Activated CD4-positive, alpha-beta T cell treated with anti-CD3 and anti-CD28 coated beads, Interleukin-2, amount 50 U/mL, for 4 hours (primary cell): ENCODE measurements around the gene MTAP.

Experiments used
- DNase-seq, 2 experiments: peaks; one replicate each; pipeline ENCODE4 v3.0.0-alpha.2; 2020

MTAP gene

DNA sequence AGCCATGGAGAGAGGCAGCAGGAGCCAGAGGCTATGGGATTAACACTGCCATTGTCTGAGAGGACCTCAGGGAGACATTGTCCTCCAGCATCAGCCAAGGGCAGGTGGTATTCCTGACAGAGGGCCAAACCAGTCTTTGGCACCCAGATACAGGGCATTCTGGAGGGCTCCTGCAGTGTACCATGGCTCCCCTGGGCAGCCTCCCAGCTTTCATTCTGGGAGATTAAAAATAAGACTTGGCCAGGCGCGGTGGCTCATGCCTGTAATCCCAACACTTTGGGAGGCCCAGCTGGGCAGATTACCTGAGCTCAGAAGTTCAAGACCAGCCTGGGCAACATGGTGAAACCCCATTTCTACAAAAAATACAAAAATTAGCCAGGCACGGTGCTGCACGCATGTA lies 4.2 kb downstream of the MTAP start:
- DNase-seq = no peak

DNA sequence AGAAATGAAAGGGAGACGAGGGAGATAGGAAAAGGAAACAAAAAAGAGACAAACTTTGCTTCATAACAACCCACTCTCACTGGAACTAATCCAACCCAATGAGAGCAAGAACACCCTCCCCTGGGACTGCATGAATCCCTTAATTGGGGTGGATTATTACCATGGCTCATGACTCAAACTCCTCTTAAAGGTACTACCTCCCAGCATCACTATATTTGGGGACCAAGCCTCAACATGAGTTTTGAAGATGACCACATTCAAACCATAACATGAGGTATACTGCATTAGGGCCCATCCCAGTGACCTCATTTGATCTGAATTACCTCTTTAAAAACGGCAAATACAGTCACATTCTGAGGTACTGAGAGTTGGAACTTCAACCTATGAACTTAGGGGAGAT lies 8.0 kb downstream of the MTAP start:
- no peak for DNase-seq

DNA sequence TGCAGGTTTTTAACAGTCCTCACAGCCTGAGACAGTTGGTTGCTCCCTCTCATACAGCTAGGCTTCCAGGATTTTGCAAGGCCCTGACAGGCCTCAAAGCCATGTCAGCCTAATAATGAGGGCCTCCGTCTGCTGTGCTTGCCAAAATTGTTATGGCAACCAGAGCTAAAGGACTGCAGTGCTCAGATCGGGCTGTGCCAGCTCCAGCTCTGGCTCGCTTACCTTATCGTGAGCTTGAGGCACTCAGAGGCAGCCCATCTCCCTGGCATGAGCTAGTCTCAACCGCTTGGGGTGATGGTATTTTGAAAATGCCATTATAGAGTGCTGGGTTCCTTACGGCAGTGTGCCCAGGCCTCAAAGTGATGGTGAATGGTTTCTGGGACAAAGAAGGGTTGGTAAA lies 8.4 kb downstream of the MTAP start:
- no peak for DNase-seq

DNA sequence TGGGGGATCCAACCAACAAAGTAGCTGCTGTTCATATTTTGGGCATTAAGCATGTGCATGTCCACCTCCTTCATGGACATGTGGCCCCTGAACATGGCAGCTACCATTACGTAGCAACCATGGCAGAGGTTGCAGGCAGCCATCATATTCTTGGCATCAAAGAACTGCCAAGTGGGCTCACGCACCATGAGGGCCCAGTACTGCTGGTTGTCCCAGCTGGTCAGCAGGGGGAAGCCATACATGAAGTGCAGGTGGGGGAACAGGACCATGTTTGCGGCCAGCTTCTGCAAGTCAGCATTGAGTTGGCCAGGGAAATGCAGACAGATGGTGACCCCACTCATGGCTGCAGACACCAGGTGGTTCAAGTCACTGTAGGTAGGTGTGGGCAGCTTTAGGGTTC lies 9.5 kb downstream of the MTAP start:
- DNase-seq = no peak

DNA sequence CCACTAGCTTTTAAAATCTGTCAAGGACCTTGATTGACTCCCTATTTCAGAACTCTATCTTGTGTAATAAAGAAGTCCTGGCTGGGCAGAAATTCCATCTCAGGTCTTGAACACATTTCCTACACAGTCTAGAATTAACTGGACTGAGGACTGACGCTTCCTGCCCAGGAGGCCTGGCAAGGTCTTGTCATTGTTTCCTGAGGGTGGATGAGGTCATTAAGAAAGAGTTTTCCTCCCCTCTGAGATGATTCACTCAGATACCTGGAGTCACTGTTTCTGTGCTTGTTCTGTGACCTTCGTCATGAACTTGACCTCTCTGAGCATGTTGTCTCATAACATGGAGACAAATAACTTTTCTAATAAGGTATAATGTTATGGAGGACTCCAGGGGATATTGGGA lies 10.0 kb downstream of the MTAP start:
- DNase-seq = no peak

DNA sequence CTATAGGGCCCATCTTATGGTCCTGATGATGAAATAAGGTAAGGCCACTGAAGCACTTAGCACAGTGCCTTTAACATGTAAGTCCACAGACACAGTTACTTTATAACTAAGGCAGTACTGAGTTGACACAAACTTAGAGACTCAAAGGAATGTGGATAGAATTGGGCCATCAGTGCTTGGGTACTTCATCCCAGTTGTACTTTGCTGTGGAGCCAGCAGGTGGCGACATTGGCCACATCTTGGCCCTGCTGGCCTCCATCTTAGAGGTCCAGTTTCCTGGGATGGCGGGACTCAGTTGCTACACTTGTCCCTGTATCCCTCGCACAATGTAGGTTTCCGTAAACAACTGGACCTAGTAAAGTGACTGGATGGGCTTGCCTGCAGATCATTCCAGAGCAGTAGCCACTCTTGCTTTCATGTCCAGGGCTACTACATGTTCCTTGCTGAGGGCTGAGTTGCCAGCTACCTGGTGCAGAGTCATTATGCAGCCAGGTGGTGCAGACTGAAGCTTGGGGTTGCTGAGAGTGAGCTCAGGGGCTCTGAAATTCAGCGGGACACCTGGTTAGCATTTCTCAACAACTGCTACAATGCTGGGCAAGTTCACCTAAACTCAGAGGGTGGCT lies 10.6 kb downstream of the MTAP start:
- peak; percentile 58 to 59 for DNase-seq

DNA sequence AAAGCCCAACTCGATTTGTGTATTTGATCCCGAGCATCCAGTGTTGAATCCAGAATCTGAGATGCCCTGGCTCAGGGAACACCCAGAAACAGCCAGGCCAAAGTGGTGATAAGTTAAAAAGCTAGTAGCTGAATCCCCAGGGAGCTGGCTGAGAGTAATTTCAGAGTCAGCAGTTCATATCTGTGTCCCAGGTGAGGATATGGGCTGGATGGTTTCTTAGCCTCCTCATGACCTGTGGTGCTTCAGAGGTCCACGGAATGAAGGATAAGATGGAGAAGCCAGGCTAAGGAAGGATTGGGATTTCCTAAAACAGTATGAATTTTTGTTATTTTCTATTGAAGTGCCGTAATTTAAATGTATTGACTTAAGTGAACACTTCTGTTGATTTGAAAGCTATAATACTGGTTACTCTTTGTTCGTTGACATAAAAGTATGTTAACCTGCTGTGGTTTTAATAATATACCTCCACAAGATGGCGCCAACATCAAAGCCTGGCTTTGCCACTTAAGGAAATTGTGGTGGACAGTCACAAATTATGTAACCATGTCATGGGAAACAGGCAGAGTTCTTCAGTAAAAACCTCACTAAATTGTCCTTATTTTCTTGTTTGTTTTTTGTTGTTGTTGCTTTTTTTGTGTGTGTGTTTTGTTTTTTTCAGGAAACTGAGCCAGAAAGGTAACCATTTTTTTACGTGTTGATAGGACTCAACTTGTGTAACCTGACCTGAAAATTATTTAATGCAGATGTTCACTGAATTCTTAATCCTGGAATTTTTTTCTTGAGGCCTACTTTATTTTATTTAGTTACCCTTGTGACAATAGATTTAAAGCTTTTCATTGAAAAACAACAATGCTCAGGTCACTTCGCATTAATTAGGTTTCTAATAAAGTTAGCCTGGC lies 11.4 kb downstream of the MTAP start:
- peak; percentile 50 for DNase-seq

DNA sequence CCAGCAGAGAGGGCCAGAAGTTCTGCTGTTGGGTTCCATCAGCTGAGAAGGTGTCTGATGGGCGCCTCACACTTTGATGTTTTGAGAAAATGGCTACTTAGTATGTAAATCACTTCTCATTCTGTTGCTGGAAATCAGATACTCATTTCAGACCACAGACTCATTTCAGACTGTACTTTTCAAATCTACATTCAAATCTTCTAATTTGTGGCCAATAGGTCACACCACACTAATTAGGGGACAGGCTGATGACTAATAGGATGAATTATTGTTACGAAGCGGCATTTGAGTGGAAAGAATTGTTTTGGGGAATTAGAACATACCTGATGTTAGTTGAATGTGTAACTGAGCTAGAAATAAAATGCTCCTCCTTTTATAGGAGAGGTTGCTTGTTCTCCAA lies 13.2 kb downstream of the MTAP start:
- DNase-seq = no peak

DNA sequence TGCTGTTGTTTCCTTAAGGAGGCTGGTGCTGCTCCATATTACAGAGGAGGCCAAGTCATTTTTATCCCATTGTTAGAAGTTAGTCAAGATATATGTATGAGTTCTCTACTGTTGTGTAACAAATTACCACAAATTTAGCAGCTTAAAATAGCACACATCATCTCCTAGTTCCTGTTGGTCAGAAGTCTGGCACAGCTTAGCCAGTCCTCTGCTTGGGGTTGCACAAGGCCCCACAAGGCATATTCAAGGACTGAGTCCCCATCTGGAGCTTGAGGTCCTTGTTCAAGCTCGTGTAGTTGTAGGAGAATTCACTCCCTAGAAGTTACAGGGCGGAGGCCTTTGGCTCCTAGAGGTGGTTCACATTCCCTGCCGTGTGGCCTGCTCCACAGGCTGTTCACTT lies 14.7 kb downstream of the MTAP start:
- DNase-seq = no peak

DNA sequence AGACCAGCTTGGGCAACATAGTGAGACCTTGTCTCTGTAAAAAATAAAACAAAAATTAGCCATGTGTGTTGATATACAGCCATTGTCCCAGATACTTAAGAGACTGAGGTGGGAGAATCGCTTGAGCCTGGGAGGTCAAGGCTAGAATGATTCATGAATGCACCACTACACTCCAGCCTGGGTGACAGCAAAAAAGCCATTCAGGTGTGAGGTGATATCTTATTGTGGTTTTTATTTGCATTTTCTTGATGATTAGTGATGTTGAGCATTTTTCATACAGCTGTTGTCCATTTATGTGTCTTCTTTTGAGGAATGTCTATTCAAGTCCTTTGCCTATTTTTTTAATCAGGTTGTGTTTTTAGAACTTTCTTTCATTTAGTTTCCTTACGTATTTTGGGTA lies 23.2 kb downstream of the MTAP start:
- no peak for DNase-seq

DNA sequence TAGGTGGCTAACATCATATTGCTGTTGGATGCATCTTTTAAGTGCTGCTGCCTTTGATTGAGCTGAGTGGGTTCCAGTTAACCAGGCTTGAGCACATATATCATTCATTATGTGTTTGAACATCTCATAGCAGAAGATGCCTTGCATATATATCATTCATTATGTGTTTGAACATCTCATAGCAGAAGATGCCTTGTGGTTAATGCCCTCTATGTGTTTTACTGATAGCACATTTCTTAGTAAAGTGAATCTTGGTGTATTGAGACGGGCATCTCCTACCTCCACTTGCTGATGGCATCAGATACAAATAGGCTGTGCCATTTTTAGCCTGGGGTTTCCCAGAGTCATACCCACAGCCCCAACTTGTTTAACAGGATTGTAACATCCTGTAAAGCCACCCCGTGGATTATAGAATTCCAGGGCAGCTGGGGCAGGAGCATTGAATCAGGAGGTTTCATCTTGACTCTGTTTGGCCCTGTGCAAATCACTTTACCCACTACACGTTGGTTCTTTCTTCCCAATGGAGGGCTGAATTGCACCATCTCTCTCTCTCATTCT lies 26.5 kb downstream of the MTAP start:
- DNase-seq = no peak

DNA sequence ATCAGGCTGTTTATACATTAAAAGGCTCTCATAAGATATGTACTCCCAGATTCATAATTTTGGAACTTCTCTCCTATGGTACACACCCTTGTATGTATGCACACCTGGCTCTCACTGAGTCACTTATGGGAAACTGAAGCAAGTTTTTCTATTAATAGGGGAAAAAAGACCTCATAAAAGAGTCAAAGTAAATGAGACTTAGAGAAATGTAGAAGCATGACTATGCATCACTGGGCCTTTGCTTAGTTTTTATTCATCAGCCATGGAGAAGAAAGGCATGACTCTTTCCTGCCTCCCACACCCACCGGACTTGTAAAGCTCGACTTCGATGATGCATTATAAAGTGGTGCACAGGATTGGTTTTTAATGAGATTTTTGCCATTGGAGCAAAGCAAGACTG lies 28.2 kb downstream of the MTAP start:
- no peak for DNase-seq

DNA sequence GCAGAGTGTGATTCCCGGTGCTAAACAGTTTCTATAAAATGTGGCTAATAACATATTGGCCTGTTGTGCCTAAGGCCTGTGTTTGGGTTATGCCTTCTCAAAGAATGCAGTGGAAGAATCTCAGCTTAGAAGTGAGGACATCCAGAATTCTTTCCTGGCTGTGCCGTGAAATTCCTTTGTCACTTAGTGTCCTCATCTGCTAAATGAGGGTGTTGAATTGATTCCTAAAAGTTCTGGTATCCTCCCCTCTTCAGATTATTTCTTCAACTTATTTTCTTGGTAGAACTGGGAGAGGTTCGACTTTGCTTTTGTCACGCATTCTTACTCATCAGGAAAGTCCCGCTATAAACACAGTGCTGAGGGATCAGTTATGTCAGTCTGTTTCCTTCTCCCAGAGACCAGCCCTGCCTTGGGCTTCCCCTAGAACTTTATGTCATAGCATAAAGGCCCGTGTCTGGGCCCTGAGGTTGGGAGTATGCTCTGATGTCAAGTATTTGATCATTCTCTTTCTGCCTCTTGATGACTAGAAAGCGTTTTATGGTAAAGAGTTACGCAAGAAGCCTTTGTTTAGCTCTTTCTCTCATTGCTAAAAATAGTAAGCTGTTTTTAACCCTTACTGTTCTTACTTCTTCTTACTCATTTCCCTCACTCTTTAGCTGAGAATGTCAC lies 29.5 kb downstream of the MTAP start:
- DNase-seq = peak in 1 of 2 experiments; percentile 12

DNA sequence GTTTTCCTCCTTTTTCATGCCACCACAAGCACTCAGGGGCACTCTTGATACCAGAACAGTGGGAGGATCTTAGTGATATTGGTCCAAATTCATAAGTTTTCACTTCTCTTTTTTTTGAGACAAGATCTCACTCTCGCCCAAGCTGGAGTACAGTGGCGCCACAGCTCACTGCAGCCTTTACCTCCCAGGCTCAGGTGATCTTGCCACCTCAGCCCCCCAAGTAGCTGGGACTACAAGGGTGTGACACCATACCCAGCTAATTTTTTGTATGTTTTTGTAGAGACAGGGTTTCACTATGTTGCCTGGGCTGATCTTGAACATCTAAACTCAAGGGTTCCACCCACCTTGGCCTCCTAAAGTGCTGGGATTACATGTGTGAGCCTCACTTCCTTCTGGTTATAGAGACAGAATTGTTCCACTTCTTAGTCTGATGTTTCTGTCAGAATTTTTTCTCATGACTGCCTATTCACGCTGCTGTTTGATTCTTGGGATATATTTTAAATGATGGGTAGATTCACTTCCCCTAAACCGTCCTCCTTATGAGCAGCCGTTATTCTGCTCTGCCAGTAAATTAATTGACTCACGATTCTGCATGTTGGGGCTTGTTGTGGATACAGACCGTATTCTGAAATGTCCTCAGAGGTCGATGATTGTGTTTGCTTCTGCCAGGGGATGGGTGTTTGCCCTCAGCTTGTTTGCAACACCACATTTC lies 30.8 kb downstream of the MTAP start:
- DNase-seq = no peak

DNA sequence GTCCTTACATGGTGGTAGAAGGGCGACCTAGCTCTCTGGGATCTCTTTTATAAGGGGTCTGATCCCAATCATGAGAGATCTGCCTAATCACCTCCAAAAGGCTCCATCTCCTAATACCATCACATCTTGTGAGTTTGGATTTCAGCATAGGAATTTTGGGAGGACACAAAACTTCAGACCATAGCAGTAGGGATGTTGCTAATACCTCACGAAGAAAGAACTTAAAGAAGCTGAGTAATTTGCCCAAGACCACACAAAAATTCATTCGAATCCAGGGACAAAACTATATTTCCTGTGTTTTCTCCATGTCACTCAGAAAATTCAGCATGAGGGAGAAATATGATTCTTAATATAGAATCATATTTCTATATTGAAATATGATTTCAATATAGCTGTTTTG lies 32.7 kb downstream of the MTAP start:
- DNase-seq = no peak

DNA sequence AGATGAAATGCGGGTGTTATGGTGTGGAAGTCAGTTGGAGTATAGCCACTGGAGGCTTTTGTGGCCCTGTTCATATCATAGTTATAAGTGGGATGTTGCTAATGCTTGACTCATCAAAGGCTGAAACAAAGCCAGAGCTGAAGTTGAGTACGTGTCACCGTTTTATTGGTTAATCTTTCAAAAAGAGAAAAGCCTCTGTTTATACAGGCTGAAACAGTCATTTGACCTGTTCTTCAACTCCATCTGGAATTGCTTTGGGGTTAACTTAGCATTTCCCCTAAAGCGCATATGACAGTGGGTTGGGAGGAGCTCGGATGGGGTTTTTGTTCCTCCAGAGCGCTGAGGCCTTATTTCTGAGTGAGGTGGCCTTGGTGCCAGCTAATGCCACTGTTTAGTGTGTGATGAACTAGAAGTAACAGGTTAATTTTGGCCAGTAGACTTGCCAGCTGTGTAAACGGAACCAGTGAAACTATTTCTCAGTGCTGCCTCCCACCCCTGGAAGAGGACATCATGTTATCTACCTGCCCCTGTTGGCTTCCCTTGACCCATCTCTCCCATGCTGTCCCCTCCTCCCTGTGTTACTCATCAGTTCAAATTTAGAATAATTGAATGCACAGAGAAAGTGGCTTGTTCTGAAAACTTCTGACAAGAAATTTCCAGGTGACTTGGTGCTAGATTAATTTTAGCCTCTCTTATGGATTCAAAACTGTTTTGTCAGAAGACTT lies 34.2 kb downstream of the MTAP start:
- no peak for DNase-seq

DNA sequence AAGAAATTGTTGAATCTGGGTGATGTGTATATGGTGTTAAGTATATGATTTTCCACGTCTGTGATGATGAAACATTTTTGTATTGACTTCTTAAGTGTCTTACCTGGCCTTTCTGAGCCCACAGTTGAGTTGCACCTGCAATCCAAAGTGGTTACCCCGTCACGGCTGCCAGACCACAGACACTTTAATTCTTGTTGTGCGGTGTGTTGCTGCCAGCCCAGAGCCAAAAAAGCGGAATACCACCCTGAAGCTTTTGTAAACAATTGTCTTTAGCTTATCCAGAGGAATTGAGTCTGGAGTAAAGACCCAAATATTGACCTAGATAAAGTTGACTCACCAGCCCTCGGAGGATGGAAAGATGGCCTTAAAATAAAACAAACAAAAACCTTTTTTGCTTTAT lies 35.1 kb downstream of the MTAP start:
- no peak for DNase-seq

DNA sequence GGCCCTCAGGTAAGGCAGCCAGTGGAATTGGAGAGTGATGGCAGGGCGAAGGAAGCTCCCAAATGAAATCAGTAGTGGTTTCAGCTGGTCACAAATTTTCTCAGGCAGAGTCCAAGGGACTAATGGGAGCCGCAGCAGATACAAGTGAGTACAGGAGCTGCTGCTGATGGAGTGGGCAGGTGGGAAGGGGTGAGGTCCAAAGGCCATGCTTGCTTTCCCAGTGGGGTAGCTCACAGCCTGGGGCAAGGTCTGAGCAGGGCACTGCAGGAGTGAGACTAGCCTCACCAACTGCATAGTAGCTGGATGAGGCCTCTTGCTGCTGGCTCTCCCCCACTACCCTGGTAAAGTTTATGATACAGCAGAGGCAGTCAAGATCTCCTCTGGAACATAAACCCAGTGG lies 38.2 kb downstream of the MTAP start:
- no peak for DNase-seq

DNA sequence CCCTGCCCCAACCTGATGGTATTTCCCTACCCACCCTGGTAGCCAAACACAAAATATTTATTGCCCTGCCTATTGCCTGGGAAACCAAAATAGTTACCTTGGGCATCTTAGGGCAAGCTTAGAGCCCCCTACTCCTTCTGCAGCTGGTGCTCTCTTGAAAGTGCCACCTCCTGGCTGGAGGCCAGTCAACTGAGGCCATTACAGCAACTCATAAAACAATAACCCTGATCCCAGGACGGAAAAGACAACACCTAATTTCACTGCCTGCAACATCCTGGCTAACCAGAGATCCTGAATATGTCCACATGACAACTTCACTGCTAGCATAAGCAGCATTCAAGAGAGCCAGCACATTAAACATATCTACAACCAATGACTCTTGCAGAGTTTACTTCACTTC lies 38.7 kb downstream of the MTAP start:
- DNase-seq = no peak

DNA sequence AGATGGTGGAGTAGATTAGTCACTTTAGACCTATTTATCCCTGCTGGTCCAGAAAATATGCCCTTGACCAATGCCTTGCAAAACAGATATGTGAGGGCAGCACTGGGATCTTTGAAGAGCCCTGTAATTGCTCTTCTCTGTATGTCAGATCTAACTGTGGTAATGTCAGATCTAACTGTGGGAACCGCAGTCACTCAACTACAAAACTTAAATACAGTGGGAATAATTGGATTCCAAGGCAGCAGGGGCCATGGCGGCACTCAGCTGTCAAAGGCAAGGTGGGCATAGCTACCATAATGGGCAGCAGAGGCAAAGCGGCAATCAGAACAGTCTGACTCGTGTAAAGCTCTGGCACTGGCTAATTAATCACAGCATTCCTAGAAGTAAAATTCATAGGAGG lies 46.2 kb downstream of the MTAP start:
- DNase-seq = no peak

DNA sequence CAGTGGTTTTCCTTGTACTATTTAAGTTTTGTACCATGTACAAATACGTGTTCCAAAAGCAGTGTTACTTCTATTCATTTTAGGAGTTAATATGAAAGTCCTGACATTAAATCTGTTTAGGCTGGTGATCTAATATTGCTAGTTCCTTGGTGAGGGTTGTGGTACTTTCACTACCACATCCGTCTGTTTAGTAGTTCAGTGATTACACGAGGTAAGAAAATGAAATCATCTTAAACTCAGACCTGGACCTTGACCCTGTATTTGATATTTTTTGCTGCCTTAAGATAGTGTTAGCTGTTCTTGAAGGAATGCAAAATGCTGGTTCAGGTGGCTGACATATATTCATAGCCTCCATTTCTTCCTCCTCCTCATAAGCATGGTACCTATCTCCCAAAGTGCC lies 50.3 kb downstream of the MTAP start:
- DNase-seq = no peak

DNA sequence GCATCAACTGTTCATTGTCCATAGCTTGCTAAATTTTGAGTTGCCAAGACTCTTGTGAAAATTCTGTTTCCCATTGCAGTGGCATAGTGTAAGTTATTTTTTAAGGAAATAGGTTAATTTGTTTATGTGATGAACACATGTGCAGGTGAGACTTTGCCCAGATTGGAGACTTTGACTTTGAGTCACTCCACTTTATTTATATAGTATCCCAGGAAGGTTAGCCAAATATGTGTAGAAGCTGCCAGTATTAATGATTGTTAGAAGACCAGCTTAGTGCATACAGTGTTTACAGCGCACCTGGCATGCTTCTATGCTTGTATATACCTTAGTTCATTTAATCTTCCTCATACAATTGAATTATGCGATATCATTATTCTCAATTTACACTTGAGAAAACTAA lies 51.0 kb downstream of the MTAP start:
- DNase-seq = no peak
